ENCODE data around the gene PHKG2.

DNA sequence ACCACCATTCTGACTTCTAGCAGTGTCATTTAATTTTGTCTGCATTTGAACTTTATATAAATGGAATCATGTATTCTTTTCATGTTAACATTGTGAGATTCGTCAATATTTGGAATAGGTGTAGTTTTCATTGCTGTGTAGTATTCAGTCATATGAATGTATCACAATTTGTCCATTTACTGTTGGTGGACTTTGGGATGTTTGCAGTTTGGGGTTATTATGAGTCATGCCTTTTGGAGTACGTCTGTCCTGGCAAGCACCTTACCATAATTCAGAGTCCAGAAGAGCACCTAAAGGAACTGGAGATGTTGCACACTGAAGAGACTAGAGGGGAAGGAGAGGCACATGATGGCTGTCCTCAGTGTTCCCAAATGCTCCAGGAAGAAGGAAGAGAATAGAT is 3.1 kb upstream of the PHKG2 start:
- TF ChIP-seq YY1 (IDR thresholded peaks at IDR 0.05; ENCODE audit: insufficient read depth, insufficient read length): no peak
- no peak for TF ChIP-seq SUZ12 (IDR thresholded peaks at IDR 0.05; ENCODE audit: extremely low read depth, insufficient read depth, insufficient read length)

Data from NT2/D1 (cell line).